HepG2 (cell line): ENCODE results near the gene LATS1. TPM values are rescaled to one million over a fixed set of nuclear protein-coding genes. Genes with fewer than 3 reads are reported as not detected.
A peak's percentile ranks its signal among the peaks of the same experiment; 100 is the strongest.

ENCODE experiments used
- CBX1 ChIP-seq: IDR thresholded peaks from one replicate; pipeline ENCODE4 v1.6.1; 2016; ENCODE audit warnings: antibody characterized with exemption, low read depth
- NFKBIZ ChIP-seq: IDR thresholded peaks from 2 replicates; pipeline ENCODE4 v1.6.1; 2018; ENCODE audit warnings: missing genetic modification reagents, missing compliant biosample characterization
- POLR2AphosphoS2 ChIP-seq: IDR thresholded peaks from 2 replicates; pipeline ENCODE4 v1.6.1; 2011; ENCODE audit warnings: low read depth, low read length, improper control_type of control experiment
- RARA ChIP-seq: IDR thresholded peaks from 2 replicates; pipeline ENCODE4 v1.6.1; 2016; ENCODE audit warnings: missing genetic modification reagents, missing compliant biosample characterization
- SNAPC4 ChIP-seq: sonication (generic); formaldehyde crosslinking; IDR thresholded peaks from 2 replicates; pipeline ENCODE4 v1.4.0; 2020; ENCODE audit warnings: mild to moderate bottlenecking, missing genetic modification reagents
- ZFP82 ChIP-seq: sonication (generic); formaldehyde crosslinking; IDR thresholded peaks from 2 replicates; pipeline ENCODE4 v1.5.1; 2020; ENCODE audit warnings: mild to moderate bottlenecking, missing genetic modification reagents, borderline replicate concordance
- ZNF20 ChIP-seq: sonication (generic); formaldehyde crosslinking; IDR thresholded peaks from 2 replicates; pipeline ENCODE4 v1.4.0; 2020; ENCODE audit warnings: mild to moderate bottlenecking, moderate library complexity, missing genetic modification reagents
- ZNF446 ChIP-seq: sonication (generic); formaldehyde crosslinking; IDR thresholded peaks from 2 replicates; pipeline ENCODE4 v1.5.0; 2020; ENCODE audit warnings: mild to moderate bottlenecking, missing genetic modification reagents
- ZNF574 ChIP-seq: sonication (generic); formaldehyde crosslinking; IDR thresholded peaks from 2 replicates; pipeline ENCODE4 v1.4.0; 2020; ENCODE audit warnings: missing genetic modification reagents
- ZNF713 ChIP-seq: sonication (generic); formaldehyde crosslinking; IDR thresholded peaks from 2 replicates; pipeline ENCODE4 v1.4.0; 2020; ENCODE audit warnings: mild to moderate bottlenecking, missing genetic modification reagents
- ZNF775 ChIP-seq: sonication (generic); formaldehyde crosslinking; IDR thresholded peaks from 2 replicates; pipeline ENCODE4 v1.4.0; 2020; ENCODE audit warnings: missing genetic modification reagents, mild to moderate bottlenecking, moderate library complexity, borderline replicate concordance
- polyA plus RNA-seq, 8 experiments: library from polyadenylated mRNA; depleted of rRNA in 3 of 8; stranded (reverse) in 7 of 8; unstranded in 1 of 8; fragments of >200 nt; fragmentation: Illumina TruSeq in 4 of 8; extraction: Trizol in 4 of 8; gene quantifications; 2 replicates each; pipeline versions ENCODE4 v1.2.1 to v1.2.3, GENCODE V29; 2011 to 2016; ENCODE audit warnings: low read depth in 4 of 8, missing spikeins in 1 of 8, mixed read lengths in 1 of 8; ENCODE audit not compliant: insufficient read depth in 1 of 8
- total RNA-seq, 5 experiments: library from RNA; depleted of rRNA; stranded (reverse); fragments of >200 nt; fragmentation: Illumina TruSeq; extraction: Trizol; gene quantifications; 2 replicates each; pipeline ENCODE4 v1.2.3, GENCODE V29; 2016; ENCODE audit warnings: low read depth in 1 of 5
- TF ChIP-seq, protein P1 (sequence below): sonication (generic); formaldehyde crosslinking; IDR thresholded peaks from 2 replicates; pipeline ENCODE4 v1.4.0; 2020; ENCODE audit warnings: mild to moderate bottlenecking, missing genetic modification reagents, borderline replicate concordance
- TF ChIP-seq, protein P2 (sequence below): sonication (generic); formaldehyde crosslinking; conservative IDR thresholded peaks from 2 replicates; pipeline ENCODE4 v1.8.0; 2022; ENCODE audit warnings: low read depth, missing genetic modification reagents

The LATS1 gene
- total and polyA plus RNA-seq, 2 of the 13 experiments (the other 11 are each of a cell fraction or from before 2014, with no cell fraction given) = 9.9 to 12.6 TPM

DNA sequence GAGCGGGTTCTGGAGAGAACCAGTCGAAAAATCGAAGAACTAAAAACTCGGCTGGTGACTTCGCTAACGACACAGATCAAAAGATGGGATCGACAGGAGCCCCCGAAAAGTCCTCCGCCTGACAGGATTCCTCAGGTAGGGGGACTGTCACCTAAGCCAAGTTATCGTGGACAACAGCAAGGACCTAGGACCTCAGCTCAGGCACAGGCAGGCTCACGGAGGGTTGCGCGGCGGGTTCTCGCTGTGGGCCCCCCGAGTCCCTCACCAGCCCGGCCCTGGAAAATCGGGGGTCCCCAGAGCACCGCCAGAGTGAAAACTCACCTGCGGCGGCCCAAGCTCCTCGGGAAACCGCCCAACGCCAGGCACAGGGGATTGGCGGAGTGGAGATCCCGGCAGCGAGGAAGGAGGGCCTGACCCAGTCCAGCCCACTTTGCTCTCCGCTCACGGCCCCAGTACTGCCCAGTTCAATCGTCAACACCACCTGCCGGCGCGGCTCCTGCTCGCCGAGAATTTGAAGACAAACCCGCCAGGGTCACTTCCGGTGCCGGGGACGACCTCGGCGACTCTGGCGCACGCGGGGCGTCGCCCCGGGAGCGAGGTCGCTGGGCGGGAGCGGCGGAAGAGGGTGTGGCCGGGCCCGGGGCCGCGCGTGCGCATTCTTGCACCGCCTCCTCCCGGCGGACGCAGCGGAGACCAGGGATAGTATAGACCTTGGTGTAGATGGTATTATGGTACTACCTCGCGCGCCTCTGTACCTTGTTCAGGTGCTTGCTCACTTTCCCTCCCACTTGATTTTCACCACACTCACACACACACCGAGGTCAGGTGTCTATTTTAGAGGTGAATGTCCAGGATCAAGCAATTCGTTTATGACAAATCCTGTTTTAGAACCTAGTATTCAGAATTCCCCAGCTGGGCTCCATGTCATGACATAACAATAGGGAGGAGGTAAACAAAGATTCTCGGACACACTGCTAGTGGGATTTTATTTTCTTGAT is 69.5 kb downstream of the LATS1 start, which contains the start of gene KATNA1 (continued):
- 0 out of 2 replicates have a peak, but pooled peaks have one; percentile 23 for TF ChIP-seq SNAPC4 (CRISPR knock-in tag)
- TF ChIP-seq ZNF775 (CRISPR knock-in tag) = peak; percentile 92; the same call in 1 of the 2 replicates
- peak; percentile 88 for TF ChIP-seq RARA (CRISPR knock-in tag)
- TF ChIP-seq, protein P1, sequence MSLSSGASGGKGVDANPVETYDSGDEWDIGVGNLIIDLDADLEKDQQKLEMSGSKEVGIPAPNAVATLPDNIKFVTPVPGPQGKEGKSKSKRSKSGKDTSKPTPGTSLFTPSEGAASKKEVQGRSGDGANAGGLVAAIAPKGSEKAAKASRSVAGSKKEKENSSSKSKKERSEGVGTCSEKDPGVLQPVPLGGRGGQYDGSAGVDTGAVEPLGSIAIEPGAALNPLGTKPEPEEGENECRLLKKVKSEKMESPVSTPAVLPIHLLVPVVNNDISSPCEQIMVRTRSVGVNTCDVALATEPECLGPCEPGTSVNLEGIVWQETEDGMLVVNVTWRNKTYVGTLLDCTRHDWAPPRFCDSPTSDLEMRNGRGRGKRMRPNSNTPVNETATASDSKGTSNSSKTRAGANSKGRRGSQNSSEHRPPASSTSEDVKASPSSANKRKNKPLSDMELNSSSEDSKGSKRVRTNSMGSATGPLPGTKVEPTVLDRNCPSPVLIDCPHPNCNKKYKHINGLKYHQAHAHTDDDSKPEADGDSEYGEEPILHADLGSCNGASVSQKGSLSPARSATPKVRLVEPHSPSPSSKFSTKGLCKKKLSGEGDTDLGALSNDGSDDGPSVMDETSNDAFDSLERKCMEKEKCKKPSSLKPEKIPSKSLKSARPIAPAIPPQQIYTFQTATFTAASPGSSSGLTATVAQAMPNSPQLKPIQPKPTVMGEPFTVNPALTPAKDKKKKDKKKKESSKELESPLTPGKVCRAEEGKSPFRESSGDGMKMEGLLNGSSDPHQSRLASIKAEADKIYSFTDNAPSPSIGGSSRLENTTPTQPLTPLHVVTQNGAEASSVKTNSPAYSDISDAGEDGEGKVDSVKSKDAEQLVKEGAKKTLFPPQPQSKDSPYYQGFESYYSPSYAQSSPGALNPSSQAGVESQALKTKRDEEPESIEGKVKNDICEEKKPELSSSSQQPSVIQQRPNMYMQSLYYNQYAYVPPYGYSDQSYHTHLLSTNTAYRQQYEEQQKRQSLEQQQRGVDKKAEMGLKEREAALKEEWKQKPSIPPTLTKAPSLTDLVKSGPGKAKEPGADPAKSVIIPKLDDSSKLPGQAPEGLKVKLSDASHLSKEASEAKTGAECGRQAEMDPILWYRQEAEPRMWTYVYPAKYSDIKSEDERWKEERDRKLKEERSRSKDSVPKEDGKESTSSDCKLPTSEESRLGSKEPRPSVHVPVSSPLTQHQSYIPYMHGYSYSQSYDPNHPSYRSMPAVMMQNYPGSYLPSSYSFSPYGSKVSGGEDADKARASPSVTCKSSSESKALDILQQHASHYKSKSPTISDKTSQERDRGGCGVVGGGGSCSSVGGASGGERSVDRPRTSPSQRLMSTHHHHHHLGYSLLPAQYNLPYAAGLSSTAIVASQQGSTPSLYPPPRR (CRISPR knock-in tag) = peak; percentile 93
- TF ChIP-seq ZNF20 (CRISPR knock-in tag) = no peak
- peak; percentile 92; the same call in 1 of the 2 replicates for TF ChIP-seq ZFP82 (CRISPR knock-in tag)
- peak; percentile 51 for TF ChIP-seq ZNF446 (CRISPR knock-in tag)
- peak; percentile 97 for TF ChIP-seq NFKBIZ
- TF ChIP-seq CBX1 = peak; percentile 92
- TF ChIP-seq, protein P2, sequence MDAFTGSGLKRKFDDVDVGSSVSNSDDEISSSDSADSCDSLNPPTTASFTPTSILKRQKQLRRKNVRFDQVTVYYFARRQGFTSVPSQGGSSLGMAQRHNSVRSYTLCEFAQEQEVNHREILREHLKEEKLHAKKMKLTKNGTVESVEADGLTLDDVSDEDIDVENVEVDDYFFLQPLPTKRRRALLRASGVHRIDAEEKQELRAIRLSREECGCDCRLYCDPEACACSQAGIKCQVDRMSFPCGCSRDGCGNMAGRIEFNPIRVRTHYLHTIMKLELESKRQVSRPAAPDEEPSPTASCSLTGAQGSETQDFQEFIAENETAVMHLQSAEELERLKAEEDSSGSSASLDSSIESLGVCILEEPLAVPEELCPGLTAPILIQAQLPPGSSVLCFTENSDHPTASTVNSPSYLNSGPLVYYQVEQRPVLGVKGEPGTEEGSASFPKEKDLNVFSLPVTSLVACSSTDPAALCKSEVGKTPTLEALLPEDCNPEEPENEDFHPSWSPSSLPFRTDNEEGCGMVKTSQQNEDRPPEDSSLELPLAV (CRISPR knock-in tag) = peak; percentile 95; the same call in 1 of the 2 replicates
- no peak for TF ChIP-seq POLR2AphosphoS2
- TF ChIP-seq ZNF574 = peak; percentile 95
- peak; percentile 95; the same call in 1 of the 2 replicates for TF ChIP-seq ZNF713 (CRISPR knock-in tag)
